HepG2 (cell line): ENCODE data around the gene CDYL. TPM values are rescaled to one million over a fixed set of nuclear protein-coding genes. Genes with fewer than 3 reads are reported as not detected.

Source experiments
- ATAC-seq: fragments of 200-7000 bp; cut with Tn5 transposase; 3 replicates; pipeline ENCODE4 v1.9.1; 2020; ENCODE audit warnings: mild to moderate bottlenecking, moderate library complexity
- BruUV-seq: library from RNA; stranded (reverse); fragments of 400-500 nt; replicated peaks from 2 replicates; lab custom pipeline; 2021; lab: Mats Ljungman, UMichigan
- CTCF ChIA-PET: fragments of 300-600 bp; formaldehyde crosslinking; extraction: SDS; loops from one replicate; lab custom pipeline; 2021; ENCODE audit warnings: low total read pairs, inconsistent platforms, low intra/inter-chr PET ratio; lab: Yijun Ruan, JAX
- POLR2A ChIA-PET: fragments of 350-600 bp; sonication (Branson Sonifier 250); formaldehyde crosslinking; loops from one replicate; lab custom pipeline; 2020; ENCODE audit warnings: antibody characterized with exemption, inconsistent platforms; lab: Yijun Ruan, JAX
- DNase-seq: peaks from one replicate; pipeline ENCODE4 v3.0.0-alpha.2; 2015; ENCODE audit warnings: low spot score
- FAIRE-seq: peaks from 3 replicates; lab custom pipeline; 2011; peaks lifted over from hg19 to GRCh38; lab: Jason Lieb, UNC
- H2AFZ ChIP-seq: one replicate; pipeline ENCODE4 v1.6.1; 2011; ENCODE audit warnings: low read length, inconsistent platforms
- H3K27ac ChIP-seq: fragments of 300-600 bp; 3 replicates; pipeline ENCODE4 v1.8.0; 2011; ENCODE audit warnings: mixed run types, mild to moderate bottlenecking, mixed read lengths, low read length, inconsistent platforms; ENCODE audit not compliant: insufficient read depth; ENCODE audit errors: extremely low read length
- H3K27me3 ChIP-seq, 2 experiments: fragments of 200-600 bp in 1 of 2; 2 replicates in 1 of 2; 3 replicates in 1 of 2; pipeline versions ENCODE4 v1.6.0 to v1.8.0; 2011; ENCODE audit warnings: low read length in 2 of 2, mild to moderate bottlenecking in 2 of 2, moderate library complexity in 2 of 2, inconsistent platforms in 1 of 2; ENCODE audit not compliant: insufficient read depth in 2 of 2, control insufficient read depth in 1 of 2
- H3K36me3 ChIP-seq, 2 experiments: fragments of 200-600 bp in 1 of 2; replicated peaks in 1 of 2; 2 replicates in 1 of 2; 3 replicates in 1 of 2; pipeline versions ENCODE4 v1.5.1 to v1.8.0; 2011; ENCODE audit warnings: low read length in 2 of 2, inconsistent platforms in 1 of 2; ENCODE audit not compliant: insufficient read depth in 2 of 2, control insufficient read depth in 1 of 2
- H3K4me1 ChIP-seq: 2 replicates; pipeline ENCODE4 v1.5.1; 2012; ENCODE audit warnings: low read length, inconsistent platforms; ENCODE audit not compliant: insufficient read depth
- H3K4me2 ChIP-seq: 2 replicates; pipeline ENCODE4 v1.6.0; 2011; ENCODE audit warnings: low read depth, low read length, inconsistent platforms
- H3K4me3 ChIP-seq, 3 experiments: fragments of 200-600 bp in 1 of 3; sonication (generic), shearing (Covaris generic) in 1 of 3; replicated peaks in 1 of 3; 2 replicates each; pipeline ENCODE4 v1.5.1; 2011 to 2016; ENCODE audit warnings: low read length in 3 of 3, inconsistent platforms in 2 of 3, low read depth in 2 of 3, mild to moderate bottlenecking in 2 of 3, control low read depth in 1 of 3, mixed read lengths in 1 of 3; ENCODE audit not compliant: insufficient read depth in 1 of 3
- H3K79me2 ChIP-seq: one replicate; pipeline ENCODE4 v1.6.1; 2011; ENCODE audit warnings: low read length, inconsistent platforms; ENCODE audit not compliant: insufficient read depth
- H3K9ac ChIP-seq: 2 replicates; pipeline ENCODE4 v1.6.0; 2011; ENCODE audit warnings: mild to moderate bottlenecking, low read depth, low read length, inconsistent platforms; ENCODE audit not compliant: insufficient read depth
- H3K9me3 ChIP-seq: 2 replicates; pipeline ENCODE4 v1.5.1; 2012; ENCODE audit warnings: mild to moderate bottlenecking, low read length
- H4K20me1 ChIP-seq: 2 replicates; pipeline ENCODE4 v1.6.0; 2011; ENCODE audit warnings: inconsistent platforms, mild to moderate bottlenecking, low read length, moderate library complexity; ENCODE audit not compliant: insufficient read depth
- ATF4 ChIP-seq, 2 experiments: fragments of 450-650 bp in 1 of 2; sonication (generic) in 1 of 2; formaldehyde crosslinking; IDR thresholded peaks; 2 replicates each; pipeline versions ENCODE4 v1.5.0 to v1.8.0; 2020 to 2022; ENCODE audit warnings: mild to moderate bottlenecking in 1 of 2, missing genetic modification reagents in 1 of 2
- CCDC6 ChIP-seq: sonication (generic); formaldehyde crosslinking; IDR thresholded peaks from 2 replicates; pipeline ENCODE4 v1.8.1; 2022; ENCODE audit warnings: mild to moderate bottlenecking, missing genetic modification reagents, moderate library complexity
- CEBPB ChIP-seq: IDR thresholded peaks from 2 replicates; pipeline ENCODE4 v1.6.1; 2011; ENCODE audit warnings: low read depth, low read length, improper control_type of control experiment, borderline replicate concordance
- CEBPG ChIP-seq: IDR thresholded peaks from 2 replicates; pipeline ENCODE4 v1.6.1; 2016
- CSRNP2 ChIP-seq: sonication (generic); formaldehyde crosslinking; conservative IDR thresholded peaks from 2 replicates; pipeline ENCODE4 v1.8.0; 2022; ENCODE audit warnings: low read depth, missing genetic modification reagents
- GABPA ChIP-seq, 2 experiments: IDR thresholded peaks; 2 replicates each; pipeline ENCODE4 v1.6.1; 2011 to 2016; ENCODE audit warnings: low read depth in 2 of 2, low read length in 1 of 2, missing biosample characterization in 1 of 2, missing genetic modification characterization in 1 of 2
- MLX ChIP-seq: IDR thresholded peaks from 2 replicates; pipeline ENCODE4 v1.6.1; 2016
- NR2F6 ChIP-seq, 2 experiments: IDR thresholded peaks; 2 replicates each; pipeline ENCODE4 v1.6.1; 2016; ENCODE audit warnings: antibody characterized with exemption in 1 of 2, mild to moderate bottlenecking in 1 of 2
- ZNF761 ChIP-seq: sonication (generic); formaldehyde crosslinking; conservative IDR thresholded peaks from 2 replicates; pipeline ENCODE4 v1.4.0; 2020; ENCODE audit warnings: mild to moderate bottlenecking, missing genetic modification reagents
- ZNF775 ChIP-seq: sonication (generic); formaldehyde crosslinking; IDR thresholded peaks from 2 replicates; pipeline ENCODE4 v1.4.0; 2020; ENCODE audit warnings: missing genetic modification reagents, mild to moderate bottlenecking, moderate library complexity, borderline replicate concordance
- ZNF816 ChIP-seq: sonication (generic); formaldehyde crosslinking; IDR thresholded peaks from 2 replicates; pipeline ENCODE4 v1.8.0; 2022; ENCODE audit warnings: missing genetic modification reagents, mild to moderate bottlenecking, borderline replicate concordance
- ZXDC ChIP-seq: sonication (generic); formaldehyde crosslinking; IDR thresholded peaks from 2 replicates; pipeline ENCODE4 v1.5.0; 2020; ENCODE audit warnings: mild to moderate bottlenecking, missing genetic modification reagents
- WGBS: methylation state at CpG from one replicate; pipeline ENCODE4 v1.1.6; 2017; ENCODE audit warnings: low lambda C conversion rate; 5-methylcytosine and 5-hydroxymethylcytosine counted together
- in situ Hi-C: cut with HindIII; loops from 2 replicates; pipeline ENCODE4 v1.10.0; 2017; ENCODE audit warnings: low pct_unique_long_range_greater_than_20kb; ENCODE audit not compliant: extremely low pct_ligation_motif_present
- intact Hi-C: fragments of 100-400 bp; cut with micrococcal nuclease; formaldehyde crosslinking; loops from one replicate; pipeline ENCODE4 v1.10.0; 2022; ENCODE audit not compliant: unreplicated experiment
- polyA plus RNA-seq, 8 experiments: library from polyadenylated mRNA; depleted of rRNA in 3 of 8; stranded (reverse) in 7 of 8; unstranded in 1 of 8; fragments of >200 nt; fragmentation: Illumina TruSeq in 4 of 8; extraction: Trizol in 4 of 8; gene quantifications; 2 replicates each; pipeline versions ENCODE4 v1.2.1 to v1.2.3, GENCODE V29; 2011 to 2016; ENCODE audit warnings: low read depth in 4 of 8, missing spikeins in 1 of 8, mixed read lengths in 1 of 8; ENCODE audit not compliant: insufficient read depth in 1 of 8
- total RNA-seq, 5 experiments: library from RNA; depleted of rRNA; stranded (reverse); fragments of >200 nt; fragmentation: Illumina TruSeq; extraction: Trizol; gene quantifications; 2 replicates each; pipeline ENCODE4 v1.2.3, GENCODE V29; 2016; ENCODE audit warnings: low read depth in 1 of 5

CDYL gene
- total and polyA plus RNA-seq, 2 of the 13 experiments (the other 11 are each of a cell fraction or from before 2014, with no cell fraction given), result 22.8 to 105 TPM

- no peak overlapping the region for H2AFZ ChIP-seq
These were observed 167.5 kb downstream of the CDYL start for GRCh38 chr6:4943716-4944115.

More at GRCh38 chr6:4943716-4944115, 167.5 kb downstream of the CDYL start:
- Histone ChIP-seq H3K27ac (no peak overlapping the region), H3K4me1 (peaks cover 32% of the 10 kb centered on the region), H3K4me3 (no peak overlapping the region), H3K27me3 (no peaks in the 10 kb centered on the region), H3K36me3 (peaks cover 15 to 29% of the 10 kb centered on the region in 2 experiments), H3K9ac (no peak overlapping the region), H3K79me2 (no peaks in the 10 kb centered on the region), H4K20me1 (no peaks in the 10 kb centered on the region), H3K9me3 (no peaks in the 10 kb centered on the region), H3K4me2 (no peak overlapping the region)
- FAIRE-seq, result no peak
- BruUV-seq, result no TSS peak
- 62% methylated on average over 2 of the region's 2 CpGs for WGBS
- ATAC-seq, result no peak
- no peak for DNase-seq
- TF ChIP-seq ZXDC (CRISPR knock-in tag), result no peak
- no peak for TF ChIP-seq ZNF761 (CRISPR knock-in tag)
- TF ChIP-seq CEBPG (CRISPR knock-in tag), result peak; percentile 64
- no peak for TF ChIP-seq CSRNP2 (CRISPR knock-in tag)
- TF ChIP-seq ZNF816 (CRISPR knock-in tag), result no peak
- TF ChIP-seq CEBPB, result peak; percentile 72
- TF ChIP-seq GABPA (IDR thresholded peaks at IDR 0.05; ENCODE audit: low read depth, low read length), result no peak
- TF ChIP-seq GABPA (CRISPR knock-in tag; IDR thresholded peaks at IDR 0.05; ENCODE audit: low read depth), result no peak
- 0 out of 2 replicates have a peak, but pooled peaks have one; percentile 32 for TF ChIP-seq NR2F6 (IDR thresholded peaks at IDR 0.05)
- no peak for TF ChIP-seq NR2F6 (CRISPR knock-in tag; IDR thresholded peaks at IDR 0.05)
- no peak for TF ChIP-seq MLX
- no peak for TF ChIP-seq ZNF775
- peak in 1 of 2 experiments; percentile 69; a peak in 2 of 4 replicates for TF ChIP-seq ATF4 (CRISPR knock-in tag; IDR thresholded peaks at IDR 0.05)
- no peak for TF ChIP-seq CCDC6 (CRISPR knock-in tag)
- intact Hi-C loops, result no loop called here
- in situ Hi-C loops, result no loop called here
- POLR2A ChIA-PET, result no interaction called here
- CTCF ChIA-PET, result no interaction called here
